HepG2 (cell line): ENCODE results near the gene SNRNP35.

Experiments used
- EZH2 ChIP-seq: conservative IDR thresholded peaks from 2 replicates; pipeline ENCODE4 v1.6.1; 2012; ENCODE audit warnings: mild to moderate bottlenecking, low read depth, low read length, moderate library complexity
- FOXJ3 ChIP-seq: sonication (generic); formaldehyde crosslinking; IDR thresholded peaks from 2 replicates; pipeline ENCODE4 v1.4.0; 2020; ENCODE audit warnings: missing genetic modification reagents, mild to moderate bottlenecking, borderline replicate concordance
- FOXK2 ChIP-seq: fragments of 450-650 bp; IDR thresholded peaks from 2 replicates; pipeline ENCODE4 v1.6.1; 2016
- HMG20B ChIP-seq: conservative IDR thresholded peaks from 2 replicates; pipeline ENCODE4 v1.6.1; 2016; ENCODE audit warnings: missing genetic modification reagents, missing compliant biosample characterization
- HMGXB4 ChIP-seq, 2 experiments: sonication (generic) in 1 of 2; formaldehyde crosslinking in 1 of 2; IDR thresholded peaks; 2 replicates each; pipeline versions ENCODE4 v1.4.0 to v1.6.1; 2018 to 2020; ENCODE audit warnings: missing genetic modification reagents in 2 of 2, borderline replicate concordance in 1 of 2, low read depth in 1 of 2, mild to moderate bottlenecking in 1 of 2, missing biosample characterization in 1 of 2
- JUN ChIP-seq: sonication (generic); formaldehyde crosslinking; IDR thresholded peaks from 2 replicates; pipeline ENCODE4 v1.4.0; 2020; ENCODE audit warnings: mild to moderate bottlenecking, missing genetic modification reagents
- PBX2 ChIP-seq: IDR thresholded peaks from 2 replicates; pipeline ENCODE4 v1.6.1; 2016; ENCODE audit warnings: control low read depth
- RAD51 ChIP-seq: fragments of 450-650 bp; IDR thresholded peaks from 2 replicates; pipeline ENCODE4 v1.6.1; 2016; ENCODE audit warnings: borderline replicate concordance
- SRSF4 ChIP-seq: fragments of 200-400 bp; formaldehyde crosslinking; IDR thresholded peaks from one replicate; pipeline ENCODE4 v1.6.1; 2018; ENCODE audit warnings: mild to moderate bottlenecking, low read depth, low read length, moderate library complexity; ENCODE audit not compliant: poor library complexity, severe bottlenecking
- THAP11 ChIP-seq: IDR thresholded peaks from 2 replicates; pipeline ENCODE4 v1.6.1; 2016; ENCODE audit warnings: missing biosample characterization, missing genetic modification reagents
- ZBTB7A ChIP-seq: sonication (generic); formaldehyde crosslinking; IDR thresholded peaks from 2 replicates; pipeline ENCODE4 v1.8.0; 2022; ENCODE audit warnings: mild to moderate bottlenecking, missing genetic modification reagents
- ZNF557 ChIP-seq: sonication (generic); formaldehyde crosslinking; IDR thresholded peaks from 2 replicates; pipeline ENCODE4 v1.4.0; 2020; ENCODE audit warnings: missing genetic modification reagents
- ZNF660 ChIP-seq: sonication (generic); formaldehyde crosslinking; IDR thresholded peaks from 2 replicates; pipeline ENCODE4 v1.5.1; 2020; ENCODE audit warnings: mild to moderate bottlenecking, low read depth, missing genetic modification reagents, borderline replicate concordance
- TF ChIP-seq, protein P1 (sequence below): sonication (generic); formaldehyde crosslinking; IDR thresholded peaks from 2 replicates; pipeline ENCODE4 v1.5.0; 2020; ENCODE audit warnings: mild to moderate bottlenecking, missing genetic modification reagents, moderate library complexity

GRCh38 chr12:123410041-123410412, 47.9 kb upstream of the SNRNP35 start:
- TF ChIP-seq ZNF660 (no peak), EZH2 (no peak), FOXK2 (no peak), SRSF4 (no peak), THAP11 (CRISPR knock-in tag) (no peak), RAD51 (no peak), FOXJ3 (CRISPR knock-in tag) (no peak), ZNF557 (CRISPR knock-in tag) (no peak), HMGXB4 (CRISPR knock-in tag; IDR thresholded peaks at IDR 0.05; ENCODE audit: borderline replicate concordance in 1 of 2, low read depth in 1 of 2) (no peak), PBX2 (CRISPR knock-in tag) (no peak), HMG20B (CRISPR knock-in tag) (no peak), ZBTB7A (CRISPR knock-in tag) (no peak), JUN (CRISPR knock-in tag) (no peak)
- TF ChIP-seq, protein P1, sequence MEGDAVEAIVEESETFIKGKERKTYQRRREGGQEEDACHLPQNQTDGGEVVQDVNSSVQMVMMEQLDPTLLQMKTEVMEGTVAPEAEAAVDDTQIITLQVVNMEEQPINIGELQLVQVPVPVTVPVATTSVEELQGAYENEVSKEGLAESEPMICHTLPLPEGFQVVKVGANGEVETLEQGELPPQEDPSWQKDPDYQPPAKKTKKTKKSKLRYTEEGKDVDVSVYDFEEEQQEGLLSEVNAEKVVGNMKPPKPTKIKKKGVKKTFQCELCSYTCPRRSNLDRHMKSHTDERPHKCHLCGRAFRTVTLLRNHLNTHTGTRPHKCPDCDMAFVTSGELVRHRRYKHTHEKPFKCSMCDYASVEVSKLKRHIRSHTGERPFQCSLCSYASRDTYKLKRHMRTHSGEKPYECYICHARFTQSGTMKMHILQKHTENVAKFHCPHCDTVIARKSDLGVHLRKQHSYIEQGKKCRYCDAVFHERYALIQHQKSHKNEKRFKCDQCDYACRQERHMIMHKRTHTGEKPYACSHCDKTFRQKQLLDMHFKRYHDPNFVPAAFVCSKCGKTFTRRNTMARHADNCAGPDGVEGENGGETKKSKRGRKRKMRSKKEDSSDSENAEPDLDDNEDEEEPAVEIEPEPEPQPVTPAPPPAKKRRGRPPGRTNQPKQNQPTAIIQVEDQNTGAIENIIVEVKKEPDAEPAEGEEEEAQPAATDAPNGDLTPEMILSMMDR: no peak
